IPS-11a (cell line): Measurements from ENCODE around the gene TRIM24.

Source experiments
- H3K4me3 ChIP-seq: one replicate; pipeline ENCODE4 v1.5.1; 2013; ENCODE audit warnings: low read depth, low read length, control low read depth

Gene TRIM24

DNA sequence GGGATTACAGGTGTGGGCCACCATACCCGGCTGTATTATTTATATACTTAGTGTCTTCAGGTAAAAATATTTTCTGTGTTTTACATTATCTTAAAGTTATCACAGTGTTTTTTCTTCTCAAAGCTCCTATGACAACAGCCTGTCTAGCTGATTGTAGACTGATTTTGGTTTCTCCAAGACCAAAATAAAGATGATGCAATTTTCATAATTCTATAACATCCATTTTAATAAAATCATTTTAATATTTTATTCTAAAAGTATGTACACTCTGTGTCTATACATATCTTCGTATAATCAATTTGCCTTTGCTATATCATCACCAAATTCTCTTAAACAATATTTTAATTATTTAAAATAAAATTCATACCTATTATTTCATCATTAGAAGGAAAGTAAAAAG lies 108.6 kb downstream of the TRIM24 start:
- H3K4me3 ChIP-seq: no peak overlapping the region

DNA sequence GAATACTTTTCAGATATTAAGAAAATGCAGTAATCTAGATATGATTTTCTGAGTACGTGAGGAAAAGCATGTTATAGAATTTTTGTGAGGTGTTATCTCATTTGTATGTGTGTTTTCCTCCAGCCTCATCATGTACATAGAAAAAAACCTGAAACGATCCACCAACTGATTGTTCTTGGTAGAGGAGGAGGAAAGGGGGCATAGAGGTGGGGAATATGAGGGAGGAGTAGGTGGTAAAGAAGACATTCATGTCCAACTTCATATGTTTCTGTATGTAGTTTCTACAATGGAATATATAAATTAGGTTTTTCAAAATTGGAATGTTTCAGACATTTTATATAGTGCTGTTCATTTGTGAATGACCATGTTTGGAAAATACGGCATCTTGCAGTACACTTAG lies 109.4 kb downstream of the TRIM24 start:
- no peak overlapping the region for H3K4me3 ChIP-seq

DNA sequence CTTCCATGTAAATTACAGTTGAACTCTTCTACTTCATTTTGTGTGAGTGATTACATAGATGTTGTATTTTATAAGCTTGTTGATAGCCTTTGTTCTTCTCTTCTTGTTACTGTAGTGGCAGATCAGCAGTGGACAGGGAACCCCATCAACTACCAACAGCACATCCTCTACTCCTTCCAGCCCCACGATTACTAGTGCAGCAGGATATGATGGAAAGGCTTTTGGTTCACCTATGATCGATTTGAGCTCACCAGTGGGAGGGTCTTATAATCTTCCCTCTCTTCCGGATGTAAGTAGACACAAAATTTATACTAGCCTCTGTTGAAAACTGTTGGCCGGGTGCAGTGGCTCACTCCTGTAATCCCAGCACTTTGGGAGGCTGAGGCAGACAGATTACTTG lies 110.7 kb downstream of the TRIM24 start:
- no peak overlapping the region for H3K4me3 ChIP-seq

DNA sequence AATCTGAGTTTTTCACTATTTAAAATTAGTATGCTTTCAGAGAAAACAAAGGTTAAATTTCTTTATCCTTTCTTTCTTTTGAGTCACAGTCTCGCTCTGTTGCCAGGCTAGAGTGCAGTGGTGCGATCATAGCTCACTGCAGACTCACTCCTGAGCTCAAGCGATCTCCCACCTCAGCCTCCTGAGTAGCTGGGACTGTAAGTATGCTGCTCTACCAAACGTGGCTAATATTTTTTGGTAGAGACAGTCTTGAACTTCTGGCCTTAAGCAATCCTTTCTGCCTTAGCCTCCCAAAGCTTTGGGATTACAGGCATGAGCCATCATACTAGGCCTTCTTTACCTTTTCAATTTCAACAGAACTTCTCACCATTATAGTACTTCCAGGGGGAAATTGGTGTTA lies 113.7 kb downstream of the TRIM24 start:
- H3K4me3 ChIP-seq: no peak overlapping the region

DNA sequence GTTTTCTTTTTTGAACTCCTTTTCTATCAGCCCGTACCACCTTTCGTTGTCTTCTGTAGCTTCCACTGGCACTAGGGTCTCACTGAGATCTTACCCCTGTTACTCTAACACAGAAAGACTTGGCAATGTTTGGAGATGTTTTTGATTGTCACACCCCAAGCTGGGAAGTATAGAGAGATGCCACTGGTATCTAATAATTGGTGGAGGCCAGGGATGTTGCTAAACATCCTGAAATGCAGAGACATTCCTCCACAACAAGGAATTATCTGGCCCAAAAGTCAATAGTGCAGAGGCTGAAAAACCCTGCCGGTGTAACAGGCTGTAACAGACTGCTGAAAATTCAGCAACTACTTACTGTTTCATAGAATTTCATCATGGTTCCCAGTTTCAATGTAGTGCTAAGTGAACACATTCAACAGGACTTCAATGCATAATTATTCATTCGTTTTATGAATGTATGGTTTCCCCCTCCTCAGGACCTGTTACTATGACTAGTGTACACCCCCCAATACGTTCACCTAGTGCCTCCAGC lies 115.9 kb downstream of the TRIM24 start:
- no peak overlapping the region for H3K4me3 ChIP-seq

DNA sequence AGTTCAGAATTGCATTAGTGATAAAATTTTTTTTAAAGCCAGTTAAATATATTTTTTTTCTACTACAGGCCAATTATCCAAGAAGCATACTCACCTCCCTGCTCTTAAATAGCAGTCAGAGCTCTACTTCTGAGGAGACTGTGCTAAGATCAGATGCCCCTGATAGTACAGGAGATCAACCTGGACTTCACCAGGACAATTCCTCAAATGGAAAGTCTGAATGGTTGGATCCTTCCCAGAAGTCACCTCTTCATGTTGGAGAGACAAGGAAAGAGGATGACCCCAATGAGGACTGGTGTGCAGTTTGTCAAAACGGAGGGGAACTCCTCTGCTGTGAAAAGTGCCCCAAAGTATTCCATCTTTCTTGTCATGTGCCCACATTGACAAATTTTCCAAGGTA lies 119.1 kb downstream of the TRIM24 start:
- H3K4me3 ChIP-seq: no peak overlapping the region

DNA sequence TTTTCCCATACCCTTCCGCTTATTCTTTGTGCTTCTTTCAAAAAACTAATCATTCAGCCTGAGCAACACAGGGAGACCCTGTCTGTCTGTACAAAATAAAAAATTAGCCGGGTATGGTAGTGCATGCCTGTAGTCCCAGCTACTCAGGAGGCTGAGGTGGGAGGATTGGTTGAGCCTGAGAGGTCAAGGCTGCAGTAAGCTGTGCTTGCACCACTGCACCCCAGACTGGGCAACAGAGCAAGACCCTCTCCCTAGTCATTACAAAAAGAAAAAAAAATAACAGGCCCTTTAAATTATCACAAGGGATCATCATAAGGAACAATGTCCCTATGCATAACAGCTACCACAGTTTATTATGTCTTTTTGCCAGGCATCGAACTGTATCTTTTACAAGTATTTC lies 119.6 kb downstream of the TRIM24 start:
- H3K4me3 ChIP-seq: no peak overlapping the region

DNA sequence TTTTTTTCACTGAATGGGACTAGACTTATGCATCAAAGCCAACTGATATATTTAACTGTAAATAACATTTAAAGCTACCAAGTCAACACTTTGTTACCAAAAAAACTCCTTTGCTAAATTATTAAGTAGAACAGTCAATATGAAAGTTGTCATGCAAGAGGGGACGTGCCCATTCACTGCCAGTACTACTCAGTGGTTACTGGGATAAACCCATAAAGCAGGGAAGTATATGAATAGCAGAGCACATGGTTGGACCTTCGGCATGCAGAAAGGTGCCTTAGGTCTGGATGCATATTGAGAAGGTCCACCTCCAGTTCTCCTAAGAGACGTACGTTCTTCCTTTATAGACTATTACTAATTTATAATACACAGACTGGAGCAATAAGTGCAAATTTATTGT lies 121.0 kb downstream of the TRIM24 start:
- H3K4me3 ChIP-seq: no peak overlapping the region

DNA sequence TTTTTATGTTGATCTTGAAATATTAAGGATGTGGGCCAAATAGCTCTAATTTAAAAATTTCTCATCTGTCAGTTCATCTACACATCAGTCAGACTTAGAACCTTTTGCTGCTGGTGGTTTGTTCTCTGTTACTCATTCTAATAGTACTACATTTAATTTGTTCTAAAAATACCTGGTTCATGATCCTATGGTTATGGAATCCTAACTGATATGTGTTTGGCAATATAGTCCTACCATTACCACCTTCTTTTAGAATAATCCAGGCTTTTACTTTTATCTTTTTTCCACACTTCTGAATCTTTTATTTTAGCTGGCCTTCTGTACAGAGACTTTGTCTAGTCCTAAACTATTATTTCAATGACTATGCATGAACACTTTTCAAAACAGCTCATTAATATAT lies 124.2 kb downstream of the TRIM24 start:
- no peak overlapping the region for H3K4me3 ChIP-seq

DNA sequence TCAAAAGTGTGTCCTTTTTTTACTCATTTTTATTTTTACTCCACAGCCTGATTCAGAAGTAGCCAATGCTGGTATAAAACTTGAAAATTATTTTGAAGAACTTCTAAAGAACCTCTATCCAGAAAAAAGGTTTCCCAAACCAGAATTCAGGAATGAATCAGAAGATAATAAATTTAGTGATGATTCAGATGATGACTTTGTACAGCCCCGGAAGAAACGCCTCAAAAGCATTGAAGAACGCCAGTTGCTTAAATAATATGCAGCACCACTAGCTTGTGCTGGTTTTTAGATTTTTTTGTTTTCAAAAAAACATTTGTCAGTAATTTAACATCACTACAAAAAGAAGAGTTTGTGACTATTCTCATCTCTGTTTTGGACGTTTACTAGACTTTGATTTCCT lies 124.6 kb downstream of the TRIM24 start:
- no peak overlapping the region for H3K4me3 ChIP-seq

DNA sequence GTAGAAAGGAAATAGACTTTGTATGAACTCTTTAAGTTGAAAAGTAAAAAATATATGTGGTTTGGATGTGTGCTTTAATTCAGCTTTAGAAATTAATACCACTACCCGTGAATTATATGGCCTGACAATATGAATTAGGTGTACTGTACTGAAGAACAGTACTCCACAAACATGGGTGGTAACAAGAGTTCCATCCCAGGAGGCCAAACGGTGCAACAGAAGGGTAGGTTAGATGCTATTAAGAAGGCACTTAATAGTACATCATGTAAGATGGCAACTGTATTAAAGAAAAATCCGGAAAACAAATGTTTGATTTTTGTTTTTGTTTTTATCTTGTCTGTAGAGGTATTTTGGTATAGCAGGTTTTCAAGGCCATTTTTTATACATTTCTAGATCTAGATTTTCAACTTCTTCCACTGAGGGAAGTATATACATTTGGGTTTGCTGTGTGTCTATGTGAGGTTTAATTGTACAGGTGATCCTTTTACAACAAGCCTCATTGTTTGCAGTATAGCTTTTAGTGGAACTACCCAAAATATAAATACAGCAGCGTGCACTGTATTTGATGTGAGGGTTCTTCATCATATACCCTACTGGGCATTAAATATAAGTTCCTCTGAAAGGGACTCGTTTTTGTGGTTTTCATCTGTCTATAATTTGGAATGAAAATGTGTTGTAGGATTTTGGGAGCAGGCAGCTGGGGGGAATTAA lies 125.4 kb downstream of the TRIM24 start:
- no peak overlapping the region for H3K4me3 ChIP-seq

DNA sequence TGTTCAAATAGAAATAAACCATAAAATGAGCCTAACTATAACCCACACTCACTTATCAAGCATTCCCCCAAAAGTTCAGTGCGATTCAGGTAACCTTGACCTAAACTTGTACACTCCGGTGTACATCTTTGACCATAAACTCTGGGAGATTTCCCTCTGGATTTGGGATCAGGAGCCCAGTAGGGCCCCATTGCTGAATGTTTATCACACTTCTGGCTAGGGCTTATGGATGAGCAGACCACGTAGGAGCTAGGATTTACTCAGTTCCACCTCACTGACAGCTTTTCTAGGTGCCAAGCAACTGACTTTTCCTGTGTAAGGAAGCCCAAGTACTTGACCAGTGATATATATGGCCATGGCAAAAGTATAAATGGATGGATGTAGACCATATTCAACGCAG lies 127.4 kb downstream of the TRIM24 start:
- no peak overlapping the region for H3K4me3 ChIP-seq

DNA sequence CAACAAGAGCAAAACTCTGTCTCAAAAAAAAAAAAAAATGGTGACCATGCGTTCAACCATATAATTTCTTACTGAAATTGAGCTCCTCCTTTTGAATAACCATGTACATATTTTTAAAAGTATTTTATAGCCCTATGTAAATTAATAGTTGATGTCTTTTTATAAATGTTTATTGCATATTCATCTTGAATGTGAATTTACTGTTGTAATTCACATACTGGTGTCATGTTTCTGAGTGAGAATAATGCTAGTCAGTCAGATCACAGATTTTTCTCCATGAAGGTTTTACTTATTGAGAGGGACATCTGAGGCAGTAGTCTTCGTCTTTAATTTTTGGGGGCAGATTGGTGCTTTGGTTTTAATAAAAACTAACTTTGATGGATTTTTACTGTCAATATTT lies 128.9 kb downstream of the TRIM24 start:
- no peak overlapping the region for H3K4me3 ChIP-seq

DNA sequence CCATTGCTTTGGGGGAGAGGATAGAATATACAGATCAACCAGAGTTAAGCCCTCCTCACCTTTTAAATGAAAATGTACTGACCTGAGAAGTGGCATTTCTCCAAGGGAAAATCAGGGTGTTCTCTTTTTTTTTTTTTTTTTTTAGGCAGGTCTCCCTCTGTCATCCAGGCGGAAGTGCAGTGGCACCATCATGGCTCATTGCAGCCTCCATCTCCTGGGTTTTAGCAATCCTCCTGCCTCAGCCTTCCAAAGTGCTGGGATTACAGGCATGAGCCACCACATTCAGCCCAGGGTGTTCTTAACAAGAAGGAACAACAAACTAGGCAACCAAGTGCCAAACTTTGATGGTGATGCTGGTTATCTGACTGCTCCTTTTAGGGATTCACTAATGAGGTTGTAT lies 130.1 kb downstream of the TRIM24 start:
- no peak overlapping the region for H3K4me3 ChIP-seq

DNA sequence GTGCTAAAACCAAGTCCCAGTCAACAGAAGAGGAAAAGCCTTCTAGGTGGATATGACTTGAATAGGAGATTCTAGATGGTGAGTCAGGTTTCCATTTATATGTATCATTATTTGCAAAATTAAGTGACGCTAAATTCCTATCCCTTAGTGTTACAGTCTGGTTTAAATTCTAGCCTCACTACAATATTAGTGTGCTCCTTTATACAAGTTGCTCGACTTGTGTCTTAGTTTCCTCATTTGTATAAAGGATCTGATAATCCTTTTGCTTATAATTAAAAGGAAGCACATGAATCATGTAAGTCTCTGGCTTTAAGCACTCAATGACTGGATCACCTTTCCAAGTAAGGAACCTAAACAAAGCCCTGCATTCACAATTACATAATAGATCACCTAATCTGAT lies 135.4 kb downstream of the TRIM24 start:
- no peak overlapping the region for H3K4me3 ChIP-seq

DNA sequence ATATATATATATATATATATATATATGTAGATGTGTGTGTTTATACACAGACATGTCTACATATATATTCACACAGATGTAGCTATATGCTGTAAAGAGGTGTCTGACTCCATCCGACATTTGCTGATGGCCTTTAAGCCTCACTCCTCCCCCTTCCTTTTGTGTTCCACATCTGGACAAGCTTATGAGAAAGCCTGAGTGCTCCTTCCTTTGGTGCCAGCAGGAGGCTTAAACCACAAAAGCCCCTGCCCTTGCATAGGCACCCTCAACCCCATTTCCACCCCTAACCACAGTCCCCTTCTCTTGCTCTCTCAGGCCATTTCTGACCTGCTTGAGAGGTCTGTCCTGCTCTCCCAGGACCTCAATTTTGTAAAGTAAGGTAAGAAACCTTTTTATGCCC lies 142.4 kb downstream of the TRIM24 start:
- no peak overlapping the region for H3K4me3 ChIP-seq

DNA sequence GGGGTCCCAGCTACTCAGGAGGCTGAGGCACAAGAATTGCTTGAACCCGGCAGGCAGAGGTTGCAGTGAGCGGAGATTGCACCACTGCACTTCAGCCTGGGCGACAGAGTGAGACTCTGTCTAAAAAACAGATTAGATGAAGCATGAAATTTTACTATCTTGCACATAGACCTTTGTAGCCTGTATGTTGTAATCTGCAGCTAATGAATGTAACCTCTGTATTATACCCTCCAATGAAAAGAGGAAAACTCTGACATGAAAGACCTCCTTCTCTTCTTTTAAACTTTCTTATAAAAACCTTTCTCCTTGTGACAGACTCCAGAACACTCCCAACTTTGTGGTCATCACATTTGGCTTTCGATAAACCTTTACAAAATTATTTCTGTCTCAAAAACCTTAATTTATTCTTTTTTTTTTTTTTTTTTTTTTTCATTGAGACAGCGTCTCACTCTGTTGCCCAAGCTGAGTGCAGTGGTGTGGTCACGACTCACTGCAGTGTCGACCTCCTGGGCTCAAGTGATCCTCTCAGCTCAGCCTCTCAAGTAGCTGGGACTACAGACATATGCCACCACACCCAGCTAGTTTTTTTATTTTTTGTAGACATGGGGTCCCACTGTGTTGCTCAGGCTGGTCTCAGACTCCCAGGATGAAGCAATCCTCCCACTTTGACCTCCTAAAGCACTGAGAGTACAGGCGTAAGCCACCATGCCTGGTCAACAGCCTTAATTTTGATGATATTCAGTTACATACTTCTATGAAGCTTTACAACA lies 143.7 kb downstream of the TRIM24 start:
- no peak overlapping the region for H3K4me3 ChIP-seq

DNA sequence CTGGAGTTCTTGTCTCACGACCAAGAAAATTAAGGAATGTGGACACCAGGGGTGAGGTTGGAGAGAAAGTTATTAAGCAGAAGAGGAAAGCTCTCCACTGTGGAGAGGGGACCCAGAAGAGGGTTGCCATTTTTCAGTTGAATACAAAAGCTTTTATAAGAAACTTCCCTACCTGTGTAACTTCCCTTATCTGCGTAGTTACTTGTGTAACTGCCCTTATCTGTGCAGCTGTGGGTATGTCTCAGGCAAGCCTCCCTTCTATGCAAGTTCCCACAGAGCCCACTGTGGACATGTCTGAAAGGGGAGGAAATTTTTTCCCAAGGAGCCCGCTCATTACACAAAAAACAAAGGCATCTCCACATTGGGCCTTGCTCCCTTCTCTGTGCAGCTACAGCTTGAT lies 146.2 kb downstream of the TRIM24 start:
- no peak overlapping the region for H3K4me3 ChIP-seq

DNA sequence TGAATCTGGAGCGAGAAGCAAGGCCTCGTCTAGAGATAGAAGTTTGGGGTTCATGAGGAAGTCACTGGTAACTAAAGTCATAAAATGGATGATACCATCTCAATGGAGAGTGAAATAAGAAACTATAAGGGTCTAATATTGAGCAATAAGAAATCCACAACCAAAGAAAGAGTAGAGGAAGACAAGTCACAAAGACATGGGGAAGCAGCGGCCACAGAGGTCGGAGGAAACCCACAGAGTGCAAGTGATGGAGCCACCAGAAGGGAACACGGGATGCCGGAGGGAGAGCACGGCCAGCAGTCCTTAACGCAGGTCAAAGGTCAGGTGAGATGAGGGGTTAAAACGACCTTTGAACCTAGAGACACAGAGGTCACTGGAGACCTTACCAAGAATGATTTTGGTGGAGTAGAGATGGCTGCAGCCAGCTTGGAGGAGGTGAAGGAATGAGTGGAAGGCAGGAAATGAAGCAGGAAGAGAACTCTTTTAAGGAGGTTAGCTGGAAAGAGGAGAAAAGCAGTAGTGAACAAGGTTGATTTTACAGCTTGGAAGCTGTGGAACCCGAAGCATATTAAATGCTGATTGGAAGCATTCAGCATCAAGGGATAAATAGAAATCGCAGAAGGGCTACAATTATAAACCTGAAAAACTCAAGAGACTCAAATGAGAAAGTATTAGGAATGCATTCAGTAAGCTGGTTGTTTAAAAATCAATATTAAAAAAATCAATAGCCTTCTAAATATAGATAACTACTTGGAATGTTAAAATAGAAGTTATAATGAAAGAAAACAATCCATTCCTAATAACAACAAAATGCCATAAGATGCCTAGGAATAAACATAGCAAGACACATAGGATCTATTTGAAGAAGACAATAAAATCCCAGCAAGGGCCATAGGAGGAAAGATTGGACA lies 147.4 kb downstream of the TRIM24 start:
- no peak overlapping the region for H3K4me3 ChIP-seq

DNA sequence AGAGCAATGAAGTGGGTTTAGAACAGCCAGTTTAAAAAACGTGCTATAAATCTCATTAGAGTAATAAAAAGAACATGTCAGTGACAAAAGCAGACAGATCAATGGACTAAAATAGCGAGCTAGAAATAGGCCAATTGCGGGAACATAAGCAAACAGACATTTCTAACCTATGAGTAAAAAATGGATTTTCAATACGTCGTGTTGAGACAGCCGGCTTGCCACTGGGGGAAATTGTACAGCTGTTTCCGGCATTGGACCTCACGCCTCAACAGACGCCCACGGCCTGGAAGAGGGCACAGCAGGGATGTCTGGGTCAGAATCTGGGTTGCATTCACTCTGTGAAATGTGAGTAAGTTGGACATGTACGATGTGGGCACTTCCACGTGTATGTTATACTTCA lies 148.2 kb downstream of the TRIM24 start:
- no peak overlapping the region for H3K4me3 ChIP-seq

DNA sequence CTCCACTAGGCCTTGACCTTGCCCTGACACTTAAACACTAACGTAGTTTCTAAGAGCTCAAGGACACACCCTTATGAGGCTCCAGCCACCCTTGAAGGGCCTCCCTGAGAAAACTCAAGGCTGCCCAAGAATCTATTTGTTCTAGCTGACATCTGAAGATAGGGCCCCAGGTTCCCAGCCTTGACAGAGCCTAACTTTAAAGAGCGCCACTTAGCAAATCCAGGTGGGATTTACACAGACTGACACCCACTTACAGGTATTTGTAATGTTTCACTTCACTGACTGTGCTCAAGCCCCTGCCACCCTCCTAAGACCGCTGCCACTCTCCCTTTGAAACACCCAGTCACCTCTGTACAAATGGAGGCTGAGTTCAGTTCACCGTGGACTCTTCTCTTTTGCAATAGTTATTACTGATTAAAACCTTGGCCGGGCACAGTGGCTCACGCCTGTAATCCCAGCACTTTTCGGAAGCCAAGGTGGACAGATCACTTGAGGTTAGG lies 150.7 kb downstream of the TRIM24 start:
- no peak overlapping the region for H3K4me3 ChIP-seq
